Osteoblast (primary cell): ENCODE data around the gene ARL4D. TPM values are rescaled to one million over a fixed set of nuclear protein-coding genes. Genes with fewer than 3 reads are reported as not detected.
"Not testable (repeated sequence)": the region's sequence is repeated elsewhere in the genome, so short reads cannot be mapped to it uniquely, and the experiment has no call there.

Source experiments
- DNase-seq: peaks from one replicate; pipeline ENCODE4 v3.0.0; 2011; ENCODE audit warnings: low spot score, mixed read lengths; ENCODE audit not compliant: insufficient read length; ENCODE audit errors: missing footprints
- H2AFZ ChIP-seq: 2 replicates; pipeline ENCODE4 v1.6.0; 2011; ENCODE audit warnings: mild to moderate bottlenecking, low read length
- H3K27ac ChIP-seq: 2 replicates; pipeline ENCODE4 v1.5.1; 2011; ENCODE audit warnings: mild to moderate bottlenecking, low read depth, low read length, moderate library complexity
- H3K27me3 ChIP-seq: 2 replicates; pipeline ENCODE4 v1.6.0; 2012; ENCODE audit warnings: mild to moderate bottlenecking, control low read depth, inconsistent platforms, low read length, moderate library complexity; ENCODE audit not compliant: insufficient read depth
- H3K36me3 ChIP-seq: 2 replicates; pipeline ENCODE4 v1.5.1; 2011; ENCODE audit warnings: mild to moderate bottlenecking, low read length, control low read depth, moderate library complexity; ENCODE audit not compliant: insufficient read depth
- H3K4me1 ChIP-seq: 2 replicates; pipeline ENCODE4 v1.5.1; 2011; ENCODE audit warnings: mild to moderate bottlenecking, low read length, control low read depth, moderate library complexity; ENCODE audit not compliant: insufficient read depth
- H3K4me2 ChIP-seq: 2 replicates; pipeline ENCODE4 v1.6.0; 2011; ENCODE audit warnings: mild to moderate bottlenecking, low read length; ENCODE audit not compliant: insufficient read depth
- H3K4me3 ChIP-seq: fragments of 200-600 bp; sonication (generic); 3 replicates; pipeline ENCODE4 v1.5.1; 2012; ENCODE audit warnings: mild to moderate bottlenecking, low read length, inconsistent platforms; ENCODE audit not compliant: insufficient read depth
- H3K79me2 ChIP-seq: 2 replicates; pipeline ENCODE4 v1.6.0; 2012; ENCODE audit warnings: mild to moderate bottlenecking, low read length, control low read depth, inconsistent platforms; ENCODE audit not compliant: insufficient read depth
- H3K9me3 ChIP-seq: 2 replicates; pipeline ENCODE4 v1.5.1; 2011; ENCODE audit warnings: low read depth, low read length, control low read depth
- H4K20me1 ChIP-seq: 2 replicates; pipeline ENCODE4 v1.6.0; 2012; ENCODE audit warnings: mild to moderate bottlenecking, low read length, control low read depth; ENCODE audit not compliant: insufficient read depth
- total RNA-seq: library from RNA; depleted of rRNA; stranded (reverse); fragments of >200 nt; gene quantifications from 2 replicates; pipeline ENCODE4 v1.2.3, GENCODE V29; 2012
- TF ChIP-seq, protein P1 (sequence below): IDR thresholded peaks from 2 replicates; pipeline ENCODE4 v1.5.1; 2011; ENCODE audit warnings: mild to moderate bottlenecking, low read depth, low read length, moderate library complexity; ENCODE audit errors: extremely low read depth

The ARL4D gene
- total RNA-seq, 1 donor, result 18.8 TPM

DNA sequence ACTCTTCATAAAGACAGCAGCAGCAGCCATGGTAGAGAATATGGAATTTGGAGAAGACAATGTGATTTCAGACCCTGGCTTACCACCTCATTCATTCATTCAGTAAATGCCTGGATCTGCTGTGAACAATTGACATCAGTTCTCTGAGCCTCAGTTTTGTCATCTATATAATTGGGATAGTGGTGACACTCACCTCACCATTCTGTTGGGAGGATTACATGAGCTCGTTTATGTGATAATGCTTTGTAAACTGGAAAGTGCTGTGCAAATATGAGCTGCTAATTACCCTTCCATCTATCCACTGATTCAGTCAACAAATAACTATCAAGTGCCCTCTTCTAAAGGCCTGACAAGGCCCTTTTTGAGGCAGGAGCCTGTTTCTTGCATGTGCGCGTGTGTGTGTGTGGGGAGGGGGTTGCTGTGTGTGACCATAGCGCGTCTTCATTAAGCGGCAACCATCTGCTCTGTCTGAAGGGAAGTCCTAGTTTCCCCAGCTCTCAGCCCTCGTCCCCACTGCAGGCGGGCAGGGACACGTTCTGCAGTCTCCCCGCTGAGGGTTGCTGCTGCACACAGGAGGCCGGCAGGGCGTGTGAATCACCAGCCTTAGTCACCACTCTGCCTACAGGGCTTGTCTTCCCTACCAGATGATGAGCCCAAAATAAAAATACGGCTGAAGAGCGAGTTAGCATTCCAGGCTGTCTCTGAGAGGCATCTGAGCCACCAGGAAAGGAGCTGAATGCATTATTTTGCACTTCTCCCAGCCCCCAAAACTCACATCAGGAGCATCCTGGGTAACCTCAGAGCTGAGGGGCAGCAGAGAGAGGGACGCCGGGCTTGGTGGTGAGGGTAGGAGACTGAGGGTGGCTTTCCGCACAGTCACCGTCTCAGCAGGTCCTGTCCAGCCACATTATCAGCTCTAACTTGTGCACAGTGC is 19.9 kb downstream of the ARL4D start:
- H4K20me1 ChIP-seq, result no peaks in the 10 kb centered on the region
- peak overlapping the region; percentile 73 for H3K4me2 ChIP-seq
- H3K4me1 ChIP-seq, result peaks cover 26% of the 10 kb centered on the region
- peak overlapping the region; percentile 25 for H3K4me3 ChIP-seq
- peak overlapping the region; percentile 78 for H3K27ac ChIP-seq
- no peaks in the 10 kb centered on the region for H3K36me3 ChIP-seq
- peak; percentile 96 for DNase-seq
- no peaks in the 10 kb centered on the region for H3K27me3 ChIP-seq
- no peaks in the 10 kb centered on the region for H3K9me3 ChIP-seq
- TF ChIP-seq, protein P1, sequence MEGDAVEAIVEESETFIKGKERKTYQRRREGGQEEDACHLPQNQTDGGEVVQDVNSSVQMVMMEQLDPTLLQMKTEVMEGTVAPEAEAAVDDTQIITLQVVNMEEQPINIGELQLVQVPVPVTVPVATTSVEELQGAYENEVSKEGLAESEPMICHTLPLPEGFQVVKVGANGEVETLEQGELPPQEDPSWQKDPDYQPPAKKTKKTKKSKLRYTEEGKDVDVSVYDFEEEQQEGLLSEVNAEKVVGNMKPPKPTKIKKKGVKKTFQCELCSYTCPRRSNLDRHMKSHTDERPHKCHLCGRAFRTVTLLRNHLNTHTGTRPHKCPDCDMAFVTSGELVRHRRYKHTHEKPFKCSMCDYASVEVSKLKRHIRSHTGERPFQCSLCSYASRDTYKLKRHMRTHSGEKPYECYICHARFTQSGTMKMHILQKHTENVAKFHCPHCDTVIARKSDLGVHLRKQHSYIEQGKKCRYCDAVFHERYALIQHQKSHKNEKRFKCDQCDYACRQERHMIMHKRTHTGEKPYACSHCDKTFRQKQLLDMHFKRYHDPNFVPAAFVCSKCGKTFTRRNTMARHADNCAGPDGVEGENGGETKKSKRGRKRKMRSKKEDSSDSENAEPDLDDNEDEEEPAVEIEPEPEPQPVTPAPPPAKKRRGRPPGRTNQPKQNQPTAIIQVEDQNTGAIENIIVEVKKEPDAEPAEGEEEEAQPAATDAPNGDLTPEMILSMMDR, result no peak
- no peaks in the 10 kb centered on the region for H3K79me2 ChIP-seq
- H2AFZ ChIP-seq, result peak overlapping the region; percentile 88

DNA sequence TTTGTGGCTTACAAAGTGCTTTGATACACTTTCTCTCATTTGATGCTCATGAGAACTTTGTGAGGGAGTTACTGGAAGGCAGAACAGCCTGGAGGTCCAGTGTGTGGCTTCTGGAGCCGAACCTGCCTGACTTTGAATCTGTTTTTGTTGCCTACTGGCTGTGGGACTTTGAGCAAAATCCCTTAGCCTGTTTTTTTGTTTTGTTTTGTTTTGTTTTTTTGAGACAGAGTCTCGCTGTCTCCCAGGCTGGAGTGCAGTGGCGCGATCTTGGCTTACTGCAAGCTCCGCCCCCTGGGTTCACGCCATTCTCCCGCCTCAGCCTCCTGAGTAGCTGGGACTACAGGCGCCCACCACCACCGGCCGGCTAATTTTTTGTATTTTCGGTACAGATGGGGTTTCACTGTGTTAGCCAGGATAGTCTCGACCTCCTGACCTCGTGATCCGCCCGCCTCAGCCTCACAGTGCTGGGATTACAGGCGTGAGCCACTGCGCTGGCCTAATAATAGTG is 20.6 kb downstream of the ARL4D start:
- DNase-seq, H3K9me3 ChIP-seq, H3K36me3 ChIP-seq, H4K20me1 ChIP-seq, H3K27me3 ChIP-seq, H3K79me2 ChIP-seq: not testable (repeated sequence)
- H3K4me2 ChIP-seq, result peak overlapping the region; percentile 73
- peak overlapping the region; percentile 88 for H2AFZ ChIP-seq
- H3K4me1 ChIP-seq, result peaks cover 26% of the 10 kb centered on the region
- H3K4me3 ChIP-seq, result peak overlapping the region; percentile 25
- peak overlapping the region; percentile 78 for H3K27ac ChIP-seq

DNA sequence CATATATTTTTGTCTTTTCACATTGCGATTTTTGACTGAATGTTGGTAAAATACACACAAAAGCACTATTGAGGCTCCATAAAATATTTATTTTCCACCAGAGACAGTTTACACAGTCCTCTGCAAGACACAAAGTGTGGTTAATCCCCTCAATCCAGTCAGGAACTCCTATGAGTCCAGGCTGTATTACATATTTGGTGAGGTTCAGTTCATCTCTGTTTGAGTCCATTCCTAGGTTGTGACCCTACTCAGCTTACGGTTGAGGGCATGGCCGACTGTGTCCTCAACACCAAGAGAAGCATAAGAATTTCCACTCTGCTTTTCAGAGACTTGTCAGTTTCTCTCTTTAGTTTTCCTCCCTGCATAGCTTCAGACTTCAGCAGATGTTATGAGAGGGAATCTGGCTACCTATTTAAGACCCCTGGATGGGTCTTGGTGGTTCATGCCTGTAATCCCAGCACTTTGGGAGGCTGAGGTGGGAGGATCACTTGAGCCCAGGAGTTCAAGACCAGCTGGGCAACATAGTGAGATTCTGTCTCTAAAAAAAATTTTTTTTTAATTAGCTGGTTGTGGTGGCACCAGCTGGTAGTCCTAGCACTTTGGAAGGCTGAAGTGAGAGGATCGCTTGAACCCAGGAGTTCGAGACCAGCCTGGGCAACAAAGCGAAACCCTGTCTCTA is 25.1 kb downstream of the ARL4D start:
- H3K27me3 ChIP-seq, result peaks cover 8% of the 10 kb centered on the region
- H3K9me3 ChIP-seq, result no peaks in the 10 kb centered on the region
- no peak overlapping the region for H3K4me2 ChIP-seq
- H2AFZ ChIP-seq, result no peak overlapping the region
- no peaks in the 10 kb centered on the region for H3K79me2 ChIP-seq
- no peak overlapping the region for H3K27ac ChIP-seq
- H3K4me3 ChIP-seq, result no peak overlapping the region
- peaks cover 6% of the 10 kb centered on the region for H3K4me1 ChIP-seq
- TF ChIP-seq, protein P1, result no peak
- no peaks in the 10 kb centered on the region for H4K20me1 ChIP-seq
- no peaks in the 10 kb centered on the region for H3K36me3 ChIP-seq
- DNase-seq, result no peak

DNA sequence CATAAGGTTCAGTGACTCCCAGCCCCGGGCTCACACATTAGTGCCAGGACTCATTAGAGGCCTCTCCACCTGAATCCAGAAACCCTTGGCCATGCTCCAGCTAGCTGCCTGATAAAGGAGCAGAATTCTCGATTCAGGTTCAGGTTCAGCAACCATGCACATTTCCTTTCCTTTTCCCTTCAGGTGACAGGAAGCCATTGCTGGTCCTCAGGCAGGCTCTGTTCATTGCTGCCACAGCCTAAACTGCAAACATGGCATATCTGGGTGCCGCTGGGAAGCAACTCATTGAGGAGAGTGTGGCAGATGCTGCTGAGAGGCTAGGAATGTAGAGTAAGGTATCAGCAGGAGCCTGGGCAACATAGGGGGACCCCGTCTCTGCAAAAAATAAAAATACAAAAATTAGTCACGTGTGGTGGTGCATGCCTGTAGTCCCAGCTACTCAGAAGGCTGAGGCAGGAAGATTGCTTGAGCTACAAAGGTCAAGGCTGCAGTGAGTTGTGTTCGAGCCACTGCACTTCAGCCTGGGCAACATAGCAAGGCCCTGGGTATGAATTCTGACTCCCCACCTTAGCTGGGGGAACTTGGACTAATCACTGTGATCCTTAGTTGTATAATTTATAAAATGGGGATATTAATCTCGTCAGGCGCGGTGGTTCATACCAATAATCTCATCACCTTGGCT is 28.7 kb downstream of the ARL4D start:
- Histone ChIP-seq H3K79me2 (no peaks in the 10 kb centered on the region), H3K27me3 (peaks cover 8% of the 10 kb centered on the region), H3K36me3 (no peaks in the 10 kb centered on the region), H3K4me2 (no peak overlapping the region), H3K4me3 (no peak overlapping the region), H3K27ac (no peak overlapping the region), H4K20me1 (no peaks in the 10 kb centered on the region), H2AFZ (peak overlapping the region; percentile 8), H3K4me1 (peaks cover 15% of the 10 kb centered on the region), H3K9me3 (no peaks in the 10 kb centered on the region)
- no peak for DNase-seq
- TF ChIP-seq, protein P1, result no peak
